Keratinocyte (primary cell): ENCODE data around the gene ALDH1L1. TPM values are rescaled to one million over a fixed set of nuclear protein-coding genes. Genes with fewer than 3 reads are reported as not detected.

Experiments used
- DNase-seq: peaks from one replicate; pipeline ENCODE4 v3.0.0-alpha.2; 2011; ENCODE audit warnings: low read depth, missing footprints, low spot score
- FAIRE-seq: peaks from 2 replicates; lab custom pipeline; 2011; peaks lifted over from hg19 to GRCh38; lab: Jason Lieb, UNC
- H2AFZ ChIP-seq: 2 replicates; pipeline ENCODE4 v1.6.0; 2012; ENCODE audit warnings: low read length, control low read depth, inconsistent platforms; ENCODE audit not compliant: control insufficient read depth
- H3K27ac ChIP-seq: 2 replicates; pipeline ENCODE4 v1.5.1; 2011; ENCODE audit warnings: low read length; ENCODE audit not compliant: control insufficient read depth, insufficient read depth
- H3K27me3 ChIP-seq: 3 replicates; pipeline ENCODE4 v1.6.0; 2011; ENCODE audit warnings: low read length; ENCODE audit not compliant: control insufficient read depth, insufficient read depth; ENCODE audit errors: extremely low read depth
- H3K36me3 ChIP-seq, 2 experiments: 2 replicates in 1 of 2; 3 replicates in 1 of 2; pipeline ENCODE4 v1.5.1; 2011; ENCODE audit warnings: low read length in 2 of 2, mild to moderate bottlenecking in 1 of 2; ENCODE audit not compliant: control insufficient read depth in 2 of 2, insufficient read depth in 2 of 2; ENCODE audit errors: extremely low read depth in 1 of 2
- H3K4me1 ChIP-seq: 3 replicates; pipeline ENCODE4 v1.5.1; 2011; ENCODE audit warnings: low read length; ENCODE audit not compliant: control insufficient read depth, insufficient read depth; ENCODE audit errors: extremely low read depth
- H3K4me2 ChIP-seq: 3 replicates; pipeline ENCODE4 v1.6.0; 2011; ENCODE audit warnings: low read depth, low read length; ENCODE audit not compliant: control insufficient read depth, insufficient read depth; ENCODE audit errors: extremely low read depth
- H3K4me3 ChIP-seq, 3 experiments: fragments of 200-600 bp in 1 of 3; sonication (generic) in 1 of 3; 2 replicates in 2 of 3; 3 replicates in 1 of 3; pipeline ENCODE4 v1.5.1; 2011 to 2016; ENCODE audit warnings: low read length in 3 of 3, mild to moderate bottlenecking in 3 of 3, control low read depth in 2 of 3, inconsistent platforms in 1 of 3, low read depth in 1 of 3, mixed read lengths in 1 of 3, mixed run types in 1 of 3, moderate library complexity in 1 of 3; ENCODE audit not compliant: control insufficient read depth in 2 of 3, insufficient read depth in 2 of 3; ENCODE audit errors: extremely low read depth in 1 of 3
- H3K79me2 ChIP-seq: 2 replicates; pipeline ENCODE4 v1.6.0; 2012; ENCODE audit warnings: low read length; ENCODE audit not compliant: control insufficient read depth, insufficient read depth
- H3K9ac ChIP-seq: 3 replicates; pipeline ENCODE4 v1.6.0; 2011; ENCODE audit warnings: low read length; ENCODE audit not compliant: control insufficient read depth, insufficient read depth; ENCODE audit errors: extremely low read depth
- H3K9me1 ChIP-seq: 3 replicates; pipeline ENCODE4 v1.6.0; 2011; ENCODE audit warnings: low read length; ENCODE audit not compliant: control insufficient read depth, insufficient read depth; ENCODE audit errors: extremely low read depth
- H3K9me3 ChIP-seq: 2 replicates; pipeline ENCODE4 v1.5.1; 2012; ENCODE audit warnings: low read depth, low read length; ENCODE audit not compliant: control insufficient read depth
- H4K20me1 ChIP-seq: 3 replicates; pipeline ENCODE4 v1.6.0; 2011; ENCODE audit warnings: low read length; ENCODE audit not compliant: control insufficient read depth, insufficient read depth; ENCODE audit errors: extremely low read depth
- EZH2 ChIP-seq: IDR thresholded peaks from one replicate; pipeline ENCODE4 v1.6.1; 2012; ENCODE audit warnings: inconsistent platforms, mild to moderate bottlenecking, low read length, moderate library complexity
- dilution Hi-C: fragments of 300-500 bp; cut with MboI; formaldehyde crosslinking; loops from one replicate; pipeline ENCODE4 v1.7.0; 2020; ENCODE audit warnings: low sequenced_read_pairs; ENCODE audit not compliant: extremely low pct_ligation_motif_present
- polyA plus RNA-seq, 5 experiments: library from polyadenylated mRNA; depleted of rRNA in 3 of 5; stranded (reverse) in 3 of 5; stranded (forward) in 1 of 5; unstranded in 1 of 5; fragments of >200 nt; gene quantifications; 1 replicate in 1 of 5; 2 replicates in 3 of 5; 3 replicates in 1 of 5; pipeline versions ENCODE4 v1.2.1 to v1.2.3, GENCODE V29; 2011 to 2012; ENCODE audit warnings: missing spikeins in 2 of 5, low read depth in 1 of 5, low replicate concordance in 1 of 5
- TF ChIP-seq, protein P1 (sequence below), 3 experiments: IDR thresholded peaks in 1 of 3; conservative IDR thresholded peaks in 1 of 3; optimal IDR thresholded peaks in 1 of 3; 2 replicates in 2 of 3; 3 replicates in 1 of 3; pipeline versions ENCODE3 to v1.5.1; 2011; ENCODE audit warnings: low read length in 3 of 3, mild to moderate bottlenecking in 3 of 3, moderate library complexity in 2 of 3, control low read depth in 1 of 3, inconsistent platforms in 1 of 3; ENCODE audit not compliant: insufficient read depth in 2 of 3; ENCODE audit errors: extremely low read depth in 1 of 3

The ALDH1L1 gene
- polyA plus RNA-seq, 1 donor (not counting 4 experiments of a cell fraction or from before 2014, with no cell fraction given): 0.35 TPM

DNA sequence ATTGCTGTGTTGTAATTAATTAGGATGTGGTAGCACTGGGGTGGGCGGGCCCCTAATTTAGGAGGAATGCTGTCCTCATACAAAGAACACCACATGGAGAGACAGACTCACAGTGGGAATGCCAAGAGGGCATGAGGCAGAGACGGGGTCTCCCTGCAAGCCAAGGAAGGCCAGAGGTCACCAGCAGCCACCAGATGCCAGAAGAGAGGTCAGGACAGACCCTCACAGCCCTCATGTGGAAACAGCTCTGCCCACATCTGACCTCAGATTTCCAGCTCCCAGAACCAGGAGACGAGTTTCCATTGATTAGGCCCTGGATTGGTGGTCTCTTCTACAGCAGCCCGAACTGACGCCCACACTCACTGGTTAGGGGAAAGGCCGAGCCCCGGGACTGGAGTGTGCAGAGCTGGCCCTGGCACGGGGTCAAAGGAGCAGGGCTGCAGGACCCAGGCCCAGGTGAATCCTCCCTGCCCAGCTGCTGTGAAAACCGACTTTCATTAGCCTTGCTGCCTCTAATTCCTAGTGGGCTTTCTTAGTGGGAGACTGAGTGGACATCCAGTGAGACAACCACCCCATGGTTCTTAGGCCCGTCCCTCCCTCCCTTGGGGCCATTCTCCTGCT lies 53.5 kb downstream of the ALDH1L1 start:
- no peak overlapping the region for H3K27ac ChIP-seq
- no peaks in the 10 kb centered on the region for H3K9me1 ChIP-seq
- DNase-seq: no peak
- FAIRE-seq: no peak
- no peak for TF ChIP-seq EZH2
- TF ChIP-seq, protein P1, sequence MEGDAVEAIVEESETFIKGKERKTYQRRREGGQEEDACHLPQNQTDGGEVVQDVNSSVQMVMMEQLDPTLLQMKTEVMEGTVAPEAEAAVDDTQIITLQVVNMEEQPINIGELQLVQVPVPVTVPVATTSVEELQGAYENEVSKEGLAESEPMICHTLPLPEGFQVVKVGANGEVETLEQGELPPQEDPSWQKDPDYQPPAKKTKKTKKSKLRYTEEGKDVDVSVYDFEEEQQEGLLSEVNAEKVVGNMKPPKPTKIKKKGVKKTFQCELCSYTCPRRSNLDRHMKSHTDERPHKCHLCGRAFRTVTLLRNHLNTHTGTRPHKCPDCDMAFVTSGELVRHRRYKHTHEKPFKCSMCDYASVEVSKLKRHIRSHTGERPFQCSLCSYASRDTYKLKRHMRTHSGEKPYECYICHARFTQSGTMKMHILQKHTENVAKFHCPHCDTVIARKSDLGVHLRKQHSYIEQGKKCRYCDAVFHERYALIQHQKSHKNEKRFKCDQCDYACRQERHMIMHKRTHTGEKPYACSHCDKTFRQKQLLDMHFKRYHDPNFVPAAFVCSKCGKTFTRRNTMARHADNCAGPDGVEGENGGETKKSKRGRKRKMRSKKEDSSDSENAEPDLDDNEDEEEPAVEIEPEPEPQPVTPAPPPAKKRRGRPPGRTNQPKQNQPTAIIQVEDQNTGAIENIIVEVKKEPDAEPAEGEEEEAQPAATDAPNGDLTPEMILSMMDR (optimal IDR thresholded peaks at IDR 0.05 in 1 of 3, IDR thresholded peaks at IDR 0.05 in 1 of 3, conservative IDR thresholded peaks at IDR 0.05 in 1 of 3; ENCODE audit: extremely low read depth in 1 of 3, insufficient read depth in 2 of 3, low read length in 3 of 3): no peak
- H4K20me1 ChIP-seq: no peaks in the 10 kb centered on the region
- H3K79me2 ChIP-seq: no peaks in the 10 kb centered on the region
- H3K36me3 ChIP-seq: no peaks in the 10 kb centered on the region
- H3K9ac ChIP-seq: no peak overlapping the region
- H3K9me3 ChIP-seq: no peaks in the 10 kb centered on the region
- H3K4me2 ChIP-seq: no peak overlapping the region
- H3K4me1 ChIP-seq: no peaks in the 10 kb centered on the region
- H3K4me3 ChIP-seq: no peak overlapping the region
- dilution Hi-C loops: no loop called here
- peaks cover 7% of the 10 kb centered on the region for H3K27me3 ChIP-seq
- H2AFZ ChIP-seq: no peak overlapping the region

DNA sequence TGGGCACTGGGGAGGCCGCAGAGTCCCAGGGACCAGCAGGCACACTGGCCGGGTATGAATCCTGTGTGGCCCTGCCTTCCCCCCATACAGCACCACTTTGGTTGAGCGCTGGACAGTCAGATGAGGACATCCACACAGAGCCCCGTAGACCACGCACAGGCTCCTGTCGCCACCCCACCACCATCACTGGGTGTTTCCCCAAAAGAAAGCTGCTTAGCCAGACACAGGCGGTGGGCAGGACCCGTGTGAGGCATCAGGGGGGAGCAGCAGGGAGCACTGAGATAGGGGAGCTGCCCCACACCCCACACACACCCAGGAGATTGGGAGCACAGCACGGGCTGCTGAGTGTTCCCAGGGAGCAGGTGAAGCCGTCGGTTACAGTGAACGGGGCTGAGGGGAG lies 54.1 kb downstream of the ALDH1L1 start:
- Histone ChIP-seq H3K4me2 (no peak overlapping the region), H3K27ac (no peak overlapping the region), H3K27me3 (peaks cover 12% of the 10 kb centered on the region), H3K9ac (no peak overlapping the region), H2AFZ (no peak overlapping the region), H3K4me3 (no peak overlapping the region), H3K9me3 (no peaks in the 10 kb centered on the region), H3K79me2 (no peaks in the 10 kb centered on the region), H3K4me1 (no peaks in the 10 kb centered on the region), H3K9me1 (no peaks in the 10 kb centered on the region), H4K20me1 (no peaks in the 10 kb centered on the region), H3K36me3 (no peaks in the 10 kb centered on the region)
- no peak for FAIRE-seq
- no peak for DNase-seq
- no peak for TF ChIP-seq EZH2
- TF ChIP-seq, protein P1 (optimal IDR thresholded peaks at IDR 0.05 in 1 of 3, IDR thresholded peaks at IDR 0.05 in 1 of 3, conservative IDR thresholded peaks at IDR 0.05 in 1 of 3; ENCODE audit: extremely low read depth in 1 of 3, insufficient read depth in 2 of 3, low read length in 3 of 3): no peak
- dilution Hi-C loops: no loop called here
